SK-N-SH (cell line): ENCODE measurements around the gene ZNF462. TPM values are rescaled to one million over a fixed set of nuclear protein-coding genes. Genes with fewer than 3 reads are reported as not detected.

ENCODE experiments used
- CTCF ChIA-PET: fragments of 300-600, 350-600 bp; formaldehyde crosslinking; extraction: SDS; loops from one replicate; lab custom pipeline; 2021; lab: Yijun Ruan, JAX
- POLR2A ChIA-PET: fragments of 350-600 bp; sonication (Branson Sonifier 250); formaldehyde crosslinking; extraction: SDS; loops from one replicate; lab custom pipeline; 2020; ENCODE audit warnings: antibody characterized with exemption, inconsistent platforms; lab: Yijun Ruan, JAX
- DNase-seq: peaks from one replicate; pipeline ENCODE4 v3.0.0; 2012
- H2AFZ ChIP-seq: fragments of 200-600 bp; sonication (generic); 2 replicates; pipeline ENCODE4 v1.8.1; 2016; ENCODE audit warnings: antibody characterized with exemption, mild to moderate bottlenecking, low read depth
- H3F3A ChIP-seq: fragments of 200-600 bp; sonication (generic); replicated peaks from 2 replicates; pipeline ENCODE3; 2016; ENCODE audit warnings: antibody characterized with exemption, mild to moderate bottlenecking; ENCODE audit not compliant: insufficient read depth
- H3K27ac ChIP-seq, 2 experiments: fragments of 200-500 bp in 1 of 2; fragments of 200-600 bp in 1 of 2; sonication (Bioruptor generic) in 1 of 2; sonication (generic), shearing (Covaris generic) in 1 of 2; 2 replicates each; pipeline versions ENCODE4 v1.5.1 to v1.6.1; 2014 to 2016; ENCODE audit warnings: low read depth in 2 of 2, inconsistent platforms in 1 of 2, low read length in 1 of 2, mild to moderate bottlenecking in 1 of 2, mixed read lengths in 1 of 2
- H3K27me3 ChIP-seq: fragments of 200-600 bp; sonication (generic), shearing (Covaris generic); 2 replicates; pipeline ENCODE4 v1.6.1; 2016; ENCODE audit warnings: mixed run types; ENCODE audit not compliant: insufficient read depth
- H3K36me3 ChIP-seq, 2 experiments: fragments of 200-500 bp in 1 of 2; fragments of 200-600 bp in 1 of 2; sonication (Bioruptor generic) in 1 of 2; sonication (generic) in 1 of 2; replicated peaks in 1 of 2; 2 replicates each; pipeline versions ENCODE3 to v1.5.1; 2014 to 2016; ENCODE audit warnings: low read length in 1 of 2, mild to moderate bottlenecking in 1 of 2; ENCODE audit not compliant: insufficient read depth in 2 of 2, control insufficient read depth in 1 of 2
- H3K4me1 ChIP-seq, 2 experiments: fragments of 200-500 bp in 1 of 2; fragments of 200-600 bp in 1 of 2; sonication (Bioruptor generic) in 1 of 2; sonication (generic), shearing (Covaris generic) in 1 of 2; 2 replicates each; pipeline versions ENCODE4 v1.5.1 to v1.6.1; 2014 to 2016; ENCODE audit warnings: low read depth in 1 of 2, low read length in 1 of 2, mixed run types in 1 of 2; ENCODE audit not compliant: insufficient read depth in 2 of 2, control insufficient read depth in 1 of 2
- H3K4me2 ChIP-seq: fragments of 200-600 bp; sonication (generic), shearing (Covaris generic); 2 replicates; pipeline ENCODE4 v1.6.1; 2017; ENCODE audit warnings: mixed run types
- H3K4me3 ChIP-seq, 2 experiments: fragments of 200-500 bp in 1 of 2; fragments of 200-600 bp in 1 of 2; sonication (Bioruptor generic) in 1 of 2; sonication (generic), shearing (Covaris generic) in 1 of 2; 2 replicates each; pipeline versions ENCODE4 v1.5.1 to v1.8.1; 2014 to 2016; ENCODE audit warnings: low read depth in 2 of 2, inconsistent platforms in 1 of 2, low read length in 1 of 2, mild to moderate bottlenecking in 1 of 2, mixed read lengths in 1 of 2, moderate library complexity in 1 of 2
- H3K79me2 ChIP-seq: fragments of 200-600 bp; sonication (generic); 2 replicates; pipeline ENCODE4 v1.8.1; 2017; ENCODE audit warnings: mild to moderate bottlenecking; ENCODE audit not compliant: insufficient read depth
- H3K9ac ChIP-seq: fragments of 200-600 bp; sonication (generic); 2 replicates; pipeline ENCODE4 v1.6.1; 2017; ENCODE audit warnings: mixed run types
- H3K9me2 ChIP-seq: fragments of 200-600 bp; sonication (generic); 2 replicates; pipeline ENCODE4 v1.6.1; 2017; ENCODE audit warnings: mixed run types
- H3K9me3 ChIP-seq: fragments of 200-600 bp; sonication (generic); 2 replicates; pipeline ENCODE4 v1.6.1; 2017; ENCODE audit warnings: mixed run types, mild to moderate bottlenecking, moderate library complexity
- H4K20me1 ChIP-seq: fragments of 200-600 bp; sonication (generic); 2 replicates; pipeline ENCODE4 v1.6.1; 2017; ENCODE audit warnings: mild to moderate bottlenecking, mixed run types; ENCODE audit not compliant: insufficient read depth
- EP300 ChIP-seq, 2 experiments: IDR thresholded peaks; 2 replicates each; pipeline versions ENCODE4 v1.4.0 to v1.6.1; 2012; ENCODE audit warnings: borderline replicate concordance in 1 of 2, low read depth in 1 of 2, low read length in 1 of 2
- RAD21 ChIP-seq: IDR thresholded peaks from 2 replicates; pipeline ENCODE4 v1.6.1; 2012; ENCODE audit warnings: mild to moderate bottlenecking, low read length
- RCOR1 ChIP-seq: fragments of 150-350 bp; IDR thresholded peaks from 2 replicates; pipeline ENCODE4 v1.6.1; 2017; ENCODE audit warnings: antibody characterized with exemption, low read length
- RXRA ChIP-seq: IDR thresholded peaks from 2 replicates; pipeline ENCODE4 v1.4.0; 2012; ENCODE audit warnings: low read depth, mild to moderate bottlenecking, borderline replicate concordance
- SIN3A ChIP-seq: IDR thresholded peaks from 2 replicates; pipeline ENCODE4 v1.6.1; 2012; ENCODE audit warnings: low read depth, mild to moderate bottlenecking, low read length, moderate library complexity, borderline replicate concordance
- SMC3 ChIP-seq: IDR thresholded peaks from 2 replicates; pipeline ENCODE4 v1.6.1; 2012; ENCODE audit warnings: low read depth, low read length, improper control_type of control experiment
- TEAD4 ChIP-seq: IDR thresholded peaks from 2 replicates; pipeline ENCODE4 v1.4.0; 2012; ENCODE audit warnings: mild to moderate bottlenecking, borderline replicate concordance; ENCODE audit not compliant: insufficient read depth
- WGBS: methylation state at CpG from one replicate; pipeline ENCODE4 v1.1.6; 2017; ENCODE audit warnings: low lambda C conversion rate; 5-methylcytosine and 5-hydroxymethylcytosine counted together
- polyA plus RNA-seq, 3 experiments: library from polyadenylated mRNA; depleted of rRNA; stranded (reverse); fragments of >200 nt; gene quantifications; 2 replicates each; pipeline ENCODE4 v1.2.3, GENCODE V29; 2012
- TF ChIP-seq, protein P1 (sequence below): fragments of 150-350 bp; IDR thresholded peaks from 2 replicates; pipeline ENCODE4 v1.6.1; 2017; ENCODE audit warnings: antibody characterized with exemption, low read length, low read depth, borderline replicate concordance
- TF ChIP-seq, protein P2 (sequence below): IDR thresholded peaks from 2 replicates; pipeline ENCODE4 v1.4.0; 2012; ENCODE audit warnings: low read depth, borderline replicate concordance

ZNF462 gene
- polyA plus RNA-seq, 1 of the 3 experiments (the other 2 are of a cell fraction), result 5.2 TPM

DNA sequence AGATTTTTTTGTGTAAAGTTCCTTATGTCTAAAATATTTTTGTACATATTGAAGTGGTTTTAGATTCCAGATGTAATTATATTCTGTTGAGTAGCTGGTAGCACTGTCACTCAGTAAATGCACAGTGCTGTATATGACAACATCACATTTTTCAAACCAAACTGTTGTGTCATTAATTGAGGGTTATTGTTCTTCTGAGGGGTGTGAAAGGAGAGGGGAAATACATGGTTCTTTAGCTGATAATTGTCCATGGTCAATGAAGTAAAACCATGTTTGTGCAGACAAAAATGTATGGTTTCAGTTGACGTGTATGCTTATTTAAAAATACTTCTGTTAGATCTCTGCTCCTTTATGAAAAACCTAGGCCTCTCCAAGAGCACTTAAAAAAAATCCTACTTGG lies 3.3 kb downstream of the ZNF462 start:
- Histone ChIP-seq H3K27ac (no peak overlapping the region), H3F3A (peaks cover 7% of the 10 kb centered on the region), H3K9ac (no peak overlapping the region), H3K27me3 (no peaks in the 10 kb centered on the region), H3K79me2 (peaks cover 77% of the 10 kb centered on the region), H3K4me2 (no peak overlapping the region), H3K4me3 (no peak overlapping the region), H3K4me1 (peaks cover 0 to 2% of the 10 kb centered on the region in 2 experiments; a peak in 2 of 4 replicates), H2AFZ (no peak overlapping the region), H3K9me2 (no peaks in the 10 kb centered on the region), H4K20me1 (no peaks in the 10 kb centered on the region), H3K9me3 (no peaks in the 10 kb centered on the region), H3K36me3 (no peaks in the 10 kb centered on the region)
- ChIA-PET POLR2A (no interaction called here), CTCF (interaction anchor here (1.3 to 3.6 kb wide), 2 partner anchors 12 to 290 kb away, joined by 3 to 15 read pairs; no protein-coding TSS in a partner anchor)
- DNase-seq, result no peak
- TF ChIP-seq SMC3 (no peak), RXRA (no peak)
- 94% methylated on average over 1 of the region's 1 CpG for WGBS

DNA sequence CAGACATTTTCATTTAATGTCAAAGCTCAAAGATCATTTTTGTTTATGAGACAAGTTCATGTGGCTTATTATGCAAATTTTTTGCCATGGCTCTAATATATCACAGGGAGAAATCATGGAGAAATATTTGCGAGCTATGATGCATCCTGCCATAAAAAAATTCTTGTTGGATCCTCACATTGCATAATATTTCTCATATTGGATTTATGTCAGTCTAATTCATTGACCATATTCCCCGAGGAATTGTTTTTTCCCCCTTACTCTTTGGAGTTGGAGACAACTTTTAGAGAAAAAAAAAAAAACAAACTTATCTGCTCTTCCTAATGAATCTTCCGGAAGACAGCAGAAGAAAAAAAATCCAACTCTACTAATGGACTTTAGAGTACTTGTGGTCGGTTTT lies 4.3 kb downstream of the ZNF462 start:
- Histone ChIP-seq H3K4me3 (no peak overlapping the region), H3K9me2 (no peaks in the 10 kb centered on the region), H4K20me1 (no peaks in the 10 kb centered on the region), H3K27me3 (no peaks in the 10 kb centered on the region), H3K4me2 (no peak overlapping the region), H3F3A (peaks cover 6% of the 10 kb centered on the region), H3K9ac (no peak overlapping the region), H3K9me3 (no peaks in the 10 kb centered on the region), H3K79me2 (peaks cover 87% of the 10 kb centered on the region), H3K4me1 (peaks cover 0 to 2% of the 10 kb centered on the region in 2 experiments; a peak in 2 of 4 replicates), H3K27ac (no peak overlapping the region), H2AFZ (no peak overlapping the region), H3K36me3 (no peaks in the 10 kb centered on the region)
- DNase-seq, result no peak
- CTCF ChIA-PET, result no interaction called here
- TF ChIP-seq, protein P1, sequence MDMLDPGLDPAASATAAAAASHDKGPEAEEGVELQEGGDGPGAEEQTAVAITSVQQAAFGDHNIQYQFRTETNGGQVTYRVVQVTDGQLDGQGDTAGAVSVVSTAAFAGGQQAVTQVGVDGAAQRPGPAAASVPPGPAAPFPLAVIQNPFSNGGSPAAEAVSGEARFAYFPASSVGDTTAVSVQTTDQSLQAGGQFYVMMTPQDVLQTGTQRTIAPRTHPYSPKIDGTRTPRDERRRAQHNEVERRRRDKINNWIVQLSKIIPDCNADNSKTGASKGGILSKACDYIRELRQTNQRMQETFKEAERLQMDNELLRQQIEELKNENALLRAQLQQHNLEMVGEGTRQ, result no peak
- no peak for TF ChIP-seq TEAD4
- no peak for TF ChIP-seq SIN3A
- no peak for TF ChIP-seq RCOR1
- TF ChIP-seq SMC3, result no peak
- TF ChIP-seq, protein P2, sequence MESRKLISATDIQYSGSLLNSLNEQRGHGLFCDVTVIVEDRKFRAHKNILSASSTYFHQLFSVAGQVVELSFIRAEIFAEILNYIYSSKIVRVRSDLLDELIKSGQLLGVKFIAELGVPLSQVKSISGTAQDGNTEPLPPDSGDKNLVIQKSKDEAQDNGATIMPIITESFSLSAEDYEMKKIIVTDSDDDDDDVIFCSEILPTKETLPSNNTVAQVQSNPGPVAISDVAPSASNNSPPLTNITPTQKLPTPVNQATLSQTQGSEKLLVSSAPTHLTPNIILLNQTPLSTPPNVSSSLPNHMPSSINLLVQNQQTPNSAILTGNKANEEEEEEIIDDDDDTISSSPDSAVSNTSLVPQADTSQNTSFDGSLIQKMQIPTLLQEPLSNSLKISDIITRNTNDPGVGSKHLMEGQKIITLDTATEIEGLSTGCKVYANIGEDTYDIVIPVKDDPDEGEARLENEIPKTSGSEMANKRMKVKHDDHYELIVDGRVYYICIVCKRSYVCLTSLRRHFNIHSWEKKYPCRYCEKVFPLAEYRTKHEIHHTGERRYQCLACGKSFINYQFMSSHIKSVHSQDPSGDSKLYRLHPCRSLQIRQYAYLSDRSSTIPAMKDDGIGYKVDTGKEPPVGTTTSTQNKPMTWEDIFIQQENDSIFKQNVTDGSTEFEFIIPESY, result no peak
- TF ChIP-seq RAD21, result no peak
- no peak for TF ChIP-seq EP300 (IDR thresholded peaks at IDR 0.05; ENCODE audit: borderline replicate concordance in 1 of 2, low read depth in 1 of 2, low read length in 1 of 2)
- WGBS, result 72% methylated on average over 4 of the region's 4 CpGs
- POLR2A ChIA-PET, result no interaction called here
